HepG2 (cell line): ENCODE results near the gene PDK1. TPM values are rescaled to one million over a fixed set of nuclear protein-coding genes. Genes with fewer than 3 reads are reported as not detected.

Experiments used
- CEBPZ ChIP-seq: IDR thresholded peaks from 2 replicates; pipeline ENCODE4 v1.6.1; 2012; ENCODE audit warnings: low read length, improper control_type of control experiment
- IKZF5 ChIP-seq: IDR thresholded peaks from 2 replicates; pipeline ENCODE4 v1.6.1; 2018; ENCODE audit warnings: missing genetic modification reagents, mild to moderate bottlenecking, missing compliant biosample characterization
- PHF8 ChIP-seq: sonication (generic); formaldehyde crosslinking; IDR thresholded peaks from 2 replicates; pipeline ENCODE4 v1.5.0; 2020; ENCODE audit warnings: missing genetic modification reagents
- RERE ChIP-seq: IDR thresholded peaks from 2 replicates; pipeline ENCODE4 v1.6.1; 2016; ENCODE audit warnings: low read depth, missing genetic modification reagents, missing compliant biosample characterization
- SIX1 ChIP-seq: sonication (generic); formaldehyde crosslinking; IDR thresholded peaks from 2 replicates; pipeline ENCODE4 v1.4.0; 2020; ENCODE audit warnings: missing genetic modification reagents, borderline replicate concordance
- SP140L ChIP-seq: sonication (generic); formaldehyde crosslinking; IDR thresholded peaks from 2 replicates; pipeline ENCODE4 v1.4.0; 2020; ENCODE audit warnings: missing genetic modification reagents, borderline replicate concordance
- TERF1 ChIP-seq: sonication (generic); formaldehyde crosslinking; IDR thresholded peaks from 2 replicates; pipeline ENCODE4 v1.8.0; 2022; ENCODE audit warnings: mild to moderate bottlenecking, missing genetic modification reagents, moderate library complexity
- TFDP2 ChIP-seq: sonication (generic); formaldehyde crosslinking; IDR thresholded peaks from 2 replicates; pipeline ENCODE4 v1.4.0; 2020; ENCODE audit warnings: missing genetic modification reagents
- TIGD3 ChIP-seq: sonication (generic); formaldehyde crosslinking; IDR thresholded peaks from 2 replicates; pipeline ENCODE4 v1.5.1; 2020; ENCODE audit warnings: mild to moderate bottlenecking, missing genetic modification reagents, borderline replicate concordance
- ZBTB25 ChIP-seq: IDR thresholded peaks from 2 replicates; pipeline ENCODE4 v1.6.1; 2018; ENCODE audit warnings: missing genetic modification reagents
- ZNF670 ChIP-seq: sonication (generic); formaldehyde crosslinking; IDR thresholded peaks from 2 replicates; pipeline ENCODE4 v1.8.0; 2022; ENCODE audit warnings: mild to moderate bottlenecking, missing genetic modification reagents, borderline replicate concordance
- ZNF7 ChIP-seq: IDR thresholded peaks from 2 replicates; pipeline ENCODE4 v1.6.1; 2016; ENCODE audit warnings: missing biosample characterization, missing genetic modification reagents
- polyA plus RNA-seq, 8 experiments: library from polyadenylated mRNA; depleted of rRNA in 3 of 8; stranded (reverse) in 7 of 8; unstranded in 1 of 8; fragments of >200 nt; fragmentation: Illumina TruSeq in 4 of 8; extraction: Trizol in 4 of 8; gene quantifications; 2 replicates each; pipeline versions ENCODE4 v1.2.1 to v1.2.3, GENCODE V29; 2011 to 2016; ENCODE audit warnings: low read depth in 4 of 8, missing spikeins in 1 of 8, mixed read lengths in 1 of 8; ENCODE audit not compliant: insufficient read depth in 1 of 8
- total RNA-seq, 5 experiments: library from RNA; depleted of rRNA; stranded (reverse); fragments of >200 nt; fragmentation: Illumina TruSeq; extraction: Trizol; gene quantifications; 2 replicates each; pipeline ENCODE4 v1.2.3, GENCODE V29; 2016; ENCODE audit warnings: low read depth in 1 of 5

PDK1 gene
- total and polyA plus RNA-seq, 2 of the 13 experiments (the other 11 are each of a cell fraction or from before 2014, with no cell fraction given) = 11.9 to 96.9 TPM

GRCh38 chr2:172555522-172556283 is at the start of gene PDK1 (continued):
- peak; percentile 74; the same call in 1 of the 2 replicates for TF ChIP-seq TIGD3 (CRISPR knock-in tag)
- peak; percentile 87 for TF ChIP-seq TFDP2 (CRISPR knock-in tag)
- no peak for TF ChIP-seq TERF1 (CRISPR knock-in tag)
- peak; percentile 49; the same call in 1 of the 2 replicates for TF ChIP-seq SIX1 (CRISPR knock-in tag)
- no peak for TF ChIP-seq CEBPZ
- peak; percentile 86 for TF ChIP-seq IKZF5 (CRISPR knock-in tag)
- TF ChIP-seq ZNF7 (CRISPR knock-in tag) = 0 out of 2 replicates have a peak, but pooled peaks have one; percentile 15
- TF ChIP-seq SP140L = peak; percentile 47; the same call in 1 of the 2 replicates
- TF ChIP-seq ZNF670 (CRISPR knock-in tag) = 0 out of 2 replicates have a peak, but pooled peaks have one; percentile 4
- TF ChIP-seq RERE (CRISPR knock-in tag) = no peak
- TF ChIP-seq PHF8 (CRISPR knock-in tag) = peak; percentile 84
- no peak; the same call in 1 of the 2 replicates for TF ChIP-seq ZBTB25
